Measurements from ENCODE around the gene TYW3.

- TF ChIP-seq, protein P1, sequence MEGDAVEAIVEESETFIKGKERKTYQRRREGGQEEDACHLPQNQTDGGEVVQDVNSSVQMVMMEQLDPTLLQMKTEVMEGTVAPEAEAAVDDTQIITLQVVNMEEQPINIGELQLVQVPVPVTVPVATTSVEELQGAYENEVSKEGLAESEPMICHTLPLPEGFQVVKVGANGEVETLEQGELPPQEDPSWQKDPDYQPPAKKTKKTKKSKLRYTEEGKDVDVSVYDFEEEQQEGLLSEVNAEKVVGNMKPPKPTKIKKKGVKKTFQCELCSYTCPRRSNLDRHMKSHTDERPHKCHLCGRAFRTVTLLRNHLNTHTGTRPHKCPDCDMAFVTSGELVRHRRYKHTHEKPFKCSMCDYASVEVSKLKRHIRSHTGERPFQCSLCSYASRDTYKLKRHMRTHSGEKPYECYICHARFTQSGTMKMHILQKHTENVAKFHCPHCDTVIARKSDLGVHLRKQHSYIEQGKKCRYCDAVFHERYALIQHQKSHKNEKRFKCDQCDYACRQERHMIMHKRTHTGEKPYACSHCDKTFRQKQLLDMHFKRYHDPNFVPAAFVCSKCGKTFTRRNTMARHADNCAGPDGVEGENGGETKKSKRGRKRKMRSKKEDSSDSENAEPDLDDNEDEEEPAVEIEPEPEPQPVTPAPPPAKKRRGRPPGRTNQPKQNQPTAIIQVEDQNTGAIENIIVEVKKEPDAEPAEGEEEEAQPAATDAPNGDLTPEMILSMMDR (IDR thresholded peaks at IDR 0.05 in 4 of 5, conservative IDR thresholded peaks at IDR 0.05 in 1 of 5): no peak
- TF ChIP-seq POLR2A (IDR thresholded peaks at IDR 0.05): no peak
Measured at GRCh38 chr1:74767490-74767889, 34.5 kb downstream of the TYW3 start.

Data from gastrocnemius medialis (tissue), 4 donors.